Activated naive CD4-positive, alpha-beta T cell treated with anti-CD3 and anti-CD28 coated beads, Interleukin-2, amount 10 ng/mL, durations not matched to agents 7 days and 5 days (primary cell): ENCODE results near the gene FOXF1.

Experiments used
- CTCF ChIA-PET: fragments of 350-600 bp; sonication (Branson Sonifier 250); formaldehyde crosslinking; loops from one replicate; lab custom pipeline; 2021; ENCODE audit warnings: antibody characterized with exemption; lab: Charles Lee
- DNase-seq: peaks from one replicate; pipeline ENCODE4 v3.0.0-alpha.2; 2020
- H3K27ac Mint-ChIP-seq: one replicate; pipeline ENCODE4 v1.8.0; 2021; ENCODE audit warnings: mild to moderate bottlenecking, moderate library complexity, mixed read lengths
- H3K27me3 Mint-ChIP-seq: one replicate; pipeline ENCODE4 v1.8.0; 2021; ENCODE audit warnings: mild to moderate bottlenecking, mixed read lengths
- H3K36me3 Mint-ChIP-seq: one replicate; pipeline ENCODE4 v1.8.0; 2021; ENCODE audit warnings: mixed read lengths
- H3K4me1 Mint-ChIP-seq: one replicate; pipeline ENCODE4 v1.8.0; 2021; ENCODE audit warnings: mixed read lengths
- H3K4me3 Mint-ChIP-seq: one replicate; pipeline ENCODE4 v1.8.0; 2021; ENCODE audit warnings: mild to moderate bottlenecking, moderate library complexity, mixed read lengths
- H3K9me3 Mint-ChIP-seq: one replicate; pipeline ENCODE4 v1.8.0; 2021; ENCODE audit warnings: mixed read lengths

Gene FOXF1

GRCh38 chr16:86505185-86505898 lies 5.0 kb upstream of the FOXF1 start:
- no peak overlapping the region for H3K4me3 Mint-ChIP-seq
- CTCF ChIA-PET, result interaction anchor here (1.2 kb wide), 1 partner anchor 14 kb away, joined by 3 read pairs; no protein-coding TSS in a partner anchor
- no peak for DNase-seq
- H3K4me1 Mint-ChIP-seq, result peaks cover 16% of the 10 kb centered on the region
- peak overlapping the region; percentile 20 for H3K27ac Mint-ChIP-seq
- H3K36me3 Mint-ChIP-seq, result peaks cover 6% of the 10 kb centered on the region
- H3K9me3 Mint-ChIP-seq, result no peaks in the 10 kb centered on the region
- H3K27me3 Mint-ChIP-seq, result peaks cover 100% of the 10 kb centered on the region

GRCh38 chr16:86505899-86506864 lies 4.1 kb upstream of the FOXF1 start:
- Mint-ChIP-seq H3K36me3 (peaks cover 6% of the 10 kb centered on the region), H3K9me3 (no peaks in the 10 kb centered on the region), H3K4me3 (no peak overlapping the region), H3K4me1 (peaks cover 19% of the 10 kb centered on the region), H3K27ac (peak overlapping the region; percentile 55), H3K27me3 (peaks cover 100% of the 10 kb centered on the region)
- no peak for DNase-seq
- CTCF ChIA-PET, result interaction anchor here (0.8 to 1.2 kb wide), 2 partner anchors 12 to 13 kb away, joined by 3 read pairs; no protein-coding TSS in a partner anchor

GRCh38 chr16:86507173-86508027 lies 2.9 kb upstream of the FOXF1 start:
- DNase-seq, result no peak
- CTCF ChIA-PET, result no interaction called here
- Mint-ChIP-seq H3K27me3 (peaks cover 100% of the 10 kb centered on the region), H3K4me3 (peak overlapping the region; percentile 27), H3K9me3 (no peaks in the 10 kb centered on the region), H3K4me1 (peaks cover 21% of the 10 kb centered on the region), H3K27ac (peak overlapping the region; percentile 84), H3K36me3 (peaks cover 8% of the 10 kb centered on the region)

- H3K9me3 Mint-ChIP-seq, result no peaks in the 10 kb centered on the region
- H3K4me1 Mint-ChIP-seq, result peaks cover 21% of the 10 kb centered on the region
- H3K4me3 Mint-ChIP-seq, result peak overlapping the region; percentile 27
- H3K27ac Mint-ChIP-seq, result peak overlapping the region; percentile 84
- CTCF ChIA-PET, result no interaction called here
- peaks cover 8% of the 10 kb centered on the region for H3K36me3 Mint-ChIP-seq
- no peak for DNase-seq
- peaks cover 100% of the 10 kb centered on the region for H3K27me3 Mint-ChIP-seq
These were observed 2.0 kb upstream of the FOXF1 start for GRCh38 chr16:86508028-86508946.

- Mint-ChIP-seq H3K4me3 (peak overlapping the region; percentile 55), H3K4me1 (peaks cover 21% of the 10 kb centered on the region), H3K36me3 (peaks cover 8% of the 10 kb centered on the region), H3K9me3 (no peaks in the 10 kb centered on the region), H3K27me3 (peaks cover 98% of the 10 kb centered on the region), H3K27ac (peak overlapping the region; percentile 84)
- peak; percentile 39 for DNase-seq
- CTCF ChIA-PET, result no interaction called here
These were observed 1.2 kb upstream of the FOXF1 start for GRCh38 chr16:86508947-86509758.

GRCh38 chr16:86509759-86510464 lies 415 bp upstream of the FOXF1 start:
- H3K27ac Mint-ChIP-seq, result no peak overlapping the region
- DNase-seq, result no peak
- peaks cover 21% of the 10 kb centered on the region for H3K4me1 Mint-ChIP-seq
- CTCF ChIA-PET, result no interaction called here
- peaks cover 8% of the 10 kb centered on the region for H3K36me3 Mint-ChIP-seq
- H3K27me3 Mint-ChIP-seq, result peaks cover 98% of the 10 kb centered on the region
- peak overlapping the region; percentile 55 for H3K4me3 Mint-ChIP-seq
- H3K9me3 Mint-ChIP-seq, result no peaks in the 10 kb centered on the region

- no peak overlapping the region for H3K4me3 Mint-ChIP-seq
- CTCF ChIA-PET, result interaction anchor here (0.9 kb wide), 1 partner anchor 10 kb away, joined by 3 read pairs; no protein-coding TSS in a partner anchor
- no peak for DNase-seq
- peaks cover 98% of the 10 kb centered on the region for H3K27me3 Mint-ChIP-seq
- no peak overlapping the region for H3K27ac Mint-ChIP-seq
- peaks cover 6% of the 10 kb centered on the region for H3K36me3 Mint-ChIP-seq
- peaks cover 16% of the 10 kb centered on the region for H3K4me1 Mint-ChIP-seq
- no peaks in the 10 kb centered on the region for H3K9me3 Mint-ChIP-seq
These were observed 1.2 kb downstream of the FOXF1 start for GRCh38 chr16:86511317-86512161.

GRCh38 chr16:86512301-86512859 lies 2.1 kb downstream of the FOXF1 start:
- peaks cover 6% of the 10 kb centered on the region for H3K36me3 Mint-ChIP-seq
- no peak for DNase-seq
- H3K27me3 Mint-ChIP-seq, result peaks cover 98% of the 10 kb centered on the region
- H3K9me3 Mint-ChIP-seq, result no peaks in the 10 kb centered on the region
- H3K4me3 Mint-ChIP-seq, result no peak overlapping the region
- peaks cover 16% of the 10 kb centered on the region for H3K4me1 Mint-ChIP-seq
- CTCF ChIA-PET, result interaction anchor here (0.9 kb wide), 1 partner anchor 11 kb away, joined by 3 read pairs; no protein-coding TSS in a partner anchor
- no peak overlapping the region for H3K27ac Mint-ChIP-seq

GRCh38 chr16:86512860-86513470 lies 2.6 kb downstream of the FOXF1 start:
- H3K36me3 Mint-ChIP-seq, result peaks cover 3% of the 10 kb centered on the region
- H3K27ac Mint-ChIP-seq, result no peak overlapping the region
- no peak for DNase-seq
- peaks cover 11% of the 10 kb centered on the region for H3K4me1 Mint-ChIP-seq
- H3K27me3 Mint-ChIP-seq, result peaks cover 98% of the 10 kb centered on the region
- CTCF ChIA-PET, result no interaction called here
- H3K4me3 Mint-ChIP-seq, result no peak overlapping the region
- H3K9me3 Mint-ChIP-seq, result no peaks in the 10 kb centered on the region

GRCh38 chr16:86513471-86514277 lies 3.3 kb downstream of the FOXF1 start:
- Mint-ChIP-seq H3K27ac (peak overlapping the region; percentile 63), H3K27me3 (peaks cover 98% of the 10 kb centered on the region), H3K4me1 (peaks cover 10% of the 10 kb centered on the region), H3K9me3 (no peaks in the 10 kb centered on the region), H3K4me3 (no peak overlapping the region), H3K36me3 (peaks cover 2% of the 10 kb centered on the region)
- CTCF ChIA-PET, result no interaction called here
- no peak for DNase-seq
